H1 (cell line): ENCODE data around the gene RBBP8. TPM values are rescaled to one million over a fixed set of nuclear protein-coding genes. Genes with fewer than 3 reads are reported as not detected.

ENCODE experiments used
- CTCF ChIA-PET: fragments of 300-600 bp; sonication (Branson Sonifier 250); formaldehyde crosslinking; loops from one replicate; lab custom pipeline; 2021; ENCODE audit not compliant: partially characterized antibody; lab: Charles Lee
- POLR2A ChIA-PET: fragments of 300-600 bp; sonication (Branson Sonifier 250); formaldehyde crosslinking; loops from one replicate; lab custom pipeline; 2021; ENCODE audit warnings: inconsistent platforms; ENCODE audit not compliant: partially characterized antibody; lab: Charles Lee
- DNase-seq, 2 experiments: peaks; one replicate each; pipeline versions ENCODE4 v3.0.0 to v3.0.0-alpha.2; 2010 to 2022; ENCODE audit warnings: low spot score in 2 of 2, low read depth in 1 of 2, mixed read lengths in 1 of 2
- FAIRE-seq: peaks from 2 replicates; lab custom pipeline; 2011; peaks lifted over from hg19 to GRCh38; lab: Jason Lieb, UNC
- H2AFZ ChIP-seq: 2 replicates; pipeline ENCODE4 v1.8.1; 2012; ENCODE audit warnings: low read length, inconsistent platforms
- H2AK5ac ChIP-seq: 2 replicates; pipeline ENCODE4 v1.6.1; 2013; ENCODE audit warnings: low read depth, low read length
- H2BK120ac ChIP-seq: replicated peaks from 2 replicates; pipeline ENCODE3; 2013; ENCODE audit warnings: low read depth, low read length, inconsistent platforms
- H2BK12ac ChIP-seq: 2 replicates; pipeline ENCODE4 v1.6.1; 2013; ENCODE audit warnings: low read depth, low read length
- H2BK15ac ChIP-seq: 2 replicates; pipeline ENCODE4 v1.6.1; 2013; ENCODE audit warnings: low read length
- H2BK20ac ChIP-seq: 2 replicates; pipeline ENCODE4 v1.6.1; 2013; ENCODE audit warnings: low read length
- H2BK5ac ChIP-seq: 2 replicates; pipeline ENCODE4 v1.6.1; 2013; ENCODE audit warnings: low read depth, low read length
- H3K14ac ChIP-seq: 2 replicates; pipeline ENCODE4 v1.6.1; 2013; ENCODE audit warnings: inconsistent platforms; ENCODE audit not compliant: insufficient read length
- H3K18ac ChIP-seq: 2 replicates; pipeline ENCODE4 v1.6.1; 2013; ENCODE audit warnings: low read length; ENCODE audit errors: extremely low read depth
- H3K23ac ChIP-seq: 2 replicates; pipeline ENCODE4 v1.6.1; 2013; ENCODE audit warnings: inconsistent platforms; ENCODE audit not compliant: insufficient read length
- H3K23me2 ChIP-seq: 2 replicates; pipeline ENCODE4 v1.6.1; 2013; ENCODE audit warnings: low read depth, low read length
- H3K27ac ChIP-seq: 2 replicates; pipeline ENCODE4 v1.6.1; 2011; ENCODE audit warnings: low read depth, low read length, inconsistent platforms
- H3K27me3 ChIP-seq, 4 experiments: replicated peaks in 1 of 4; 1 replicate in 1 of 4; 2 replicates in 3 of 4; pipeline versions ENCODE4 v1.6.1 to v1.8.1; 2011 to 2013; ENCODE audit warnings: low read length in 3 of 4, mild to moderate bottlenecking in 3 of 4, inconsistent platforms in 2 of 4, mixed read lengths in 2 of 4, moderate library complexity in 1 of 4; ENCODE audit not compliant: control insufficient read depth in 3 of 4, insufficient read depth in 3 of 4; ENCODE audit errors: extremely low read depth in 1 of 4
- H3K36me3 ChIP-seq, 4 experiments: 2 replicates each; pipeline versions ENCODE4 v1.6.1 to v1.8.1; 2011 to 2013; ENCODE audit warnings: mild to moderate bottlenecking in 4 of 4, low read length in 3 of 4, moderate library complexity in 2 of 4, control low read depth in 1 of 4, inconsistent platforms in 1 of 4; ENCODE audit not compliant: insufficient read depth in 4 of 4, control insufficient read depth in 2 of 4
- H3K4ac ChIP-seq: replicated peaks from 2 replicates; pipeline ENCODE3; 2013; ENCODE audit warnings: low read length, low read depth, mixed read lengths, inconsistent platforms; ENCODE audit not compliant: insufficient read length
- H3K4me1 ChIP-seq, 4 experiments: replicated peaks in 1 of 4; 1 replicate in 1 of 4; 2 replicates in 3 of 4; pipeline versions ENCODE4 v1.6.1 to v1.8.1; 2011 to 2013; ENCODE audit warnings: low read length in 3 of 4, inconsistent platforms in 2 of 4, mixed read lengths in 1 of 4; ENCODE audit not compliant: insufficient read depth in 4 of 4, control insufficient read depth in 3 of 4
- H3K4me2 ChIP-seq, 2 experiments: 2 replicates each; pipeline versions ENCODE4 v1.6.1 to v1.8.1; 2011 to 2013; ENCODE audit warnings: low read depth in 2 of 2, low read length in 2 of 2, control low read depth in 1 of 2, inconsistent platforms in 1 of 2, mild to moderate bottlenecking in 1 of 2; ENCODE audit not compliant: insufficient read depth in 1 of 2
- H3K4me3 ChIP-seq, 4 experiments: fragments of 200-600, 300-600 bp in 1 of 4; sonication (generic), shearing (Covaris generic), sonication (Bioruptor Twin) in 1 of 4; 2 replicates each; pipeline versions ENCODE4 v1.5.1 to v1.8.1; 2011 to 2016; ENCODE audit warnings: low read length in 4 of 4, low read depth in 3 of 4, control low read depth in 2 of 4, inconsistent platforms in 2 of 4, mild to moderate bottlenecking in 2 of 4, mixed read lengths in 1 of 4, moderate library complexity in 1 of 4; ENCODE audit not compliant: insufficient read depth in 2 of 4; ENCODE audit errors: extremely low read depth in 1 of 4
- H3K56ac ChIP-seq: replicated peaks from 2 replicates; pipeline ENCODE3; 2013; ENCODE audit warnings: low read depth, mild to moderate bottlenecking, mixed read lengths, low read length, inconsistent platforms; ENCODE audit not compliant: insufficient read length
- H3K79me1 ChIP-seq: 2 replicates; pipeline ENCODE4 v1.6.1; 2013; ENCODE audit warnings: low read depth, low read length, control low read depth
- H3K79me2 ChIP-seq, 2 experiments: 2 replicates each; pipeline versions ENCODE4 v1.6.1 to v1.8.1; 2012 to 2013; ENCODE audit warnings: low read length in 2 of 2, mild to moderate bottlenecking in 2 of 2, inconsistent platforms in 1 of 2; ENCODE audit not compliant: insufficient read depth in 2 of 2, control insufficient read depth in 1 of 2
- H3K9ac ChIP-seq, 4 experiments: replicated peaks in 1 of 4; 1 replicate in 1 of 4; 2 replicates in 3 of 4; pipeline versions ENCODE4 v1.6.1 to v1.8.1; 2011 to 2013; ENCODE audit warnings: low read depth in 3 of 4, low read length in 3 of 4, control low read depth in 2 of 4, mild to moderate bottlenecking in 2 of 4, moderate library complexity in 2 of 4, inconsistent platforms in 1 of 4; ENCODE audit errors: extremely low read depth in 1 of 4
- H3K9me3 ChIP-seq, 2 experiments: 2 replicates each; pipeline versions ENCODE4 v1.6.1 to v1.8.1; 2012 to 2013; ENCODE audit warnings: mild to moderate bottlenecking in 2 of 2, moderate library complexity in 2 of 2, control low read depth in 1 of 2, inconsistent platforms in 1 of 2, low read depth in 1 of 2, low read length in 1 of 2, mixed read lengths in 1 of 2; ENCODE audit not compliant: insufficient read depth in 2 of 2
- H4K20me1 ChIP-seq, 2 experiments: replicated peaks in 1 of 2; 2 replicates each; pipeline versions ENCODE3 to v1.8.1; 2011 to 2013; ENCODE audit warnings: inconsistent platforms in 2 of 2, low read length in 2 of 2, mild to moderate bottlenecking in 1 of 2; ENCODE audit not compliant: insufficient read depth in 2 of 2, control insufficient read depth in 1 of 2
- H4K5ac ChIP-seq: 2 replicates; pipeline ENCODE4 v1.6.1; 2013; ENCODE audit warnings: low read length, low read depth, mixed read lengths, inconsistent platforms; ENCODE audit not compliant: insufficient read length
- H4K8ac ChIP-seq: 2 replicates; pipeline ENCODE4 v1.8.0; 2013; ENCODE audit warnings: mild to moderate bottlenecking, moderate library complexity, low read length, inconsistent platforms; ENCODE audit not compliant: insufficient read depth; ENCODE audit errors: extremely low read depth
- H4K91ac ChIP-seq: replicated peaks from 2 replicates; pipeline ENCODE3; 2013; ENCODE audit warnings: low read length, mixed read lengths, inconsistent platforms; ENCODE audit not compliant: insufficient read length
- ASH2L ChIP-seq: fragments of 200-600, 300-600 bp; sonication (generic); IDR thresholded peaks from one replicate; pipeline ENCODE4 v1.7.1; 2017; ENCODE audit warnings: low read length
- CREB1 ChIP-seq: IDR thresholded peaks from 2 replicates; pipeline ENCODE4 v1.6.1; 2012; ENCODE audit warnings: inconsistent platforms
- EGR1 ChIP-seq: IDR thresholded peaks from 2 replicates; pipeline ENCODE4 v1.6.1; 2011; ENCODE audit warnings: low read depth, low read length, borderline replicate concordance
- GTF2F1 ChIP-seq: IDR thresholded peaks from 2 replicates; pipeline ENCODE4 v1.6.1; 2012; ENCODE audit warnings: low read depth, low read length, improper control_type of control experiment, borderline replicate concordance
- HDAC2 ChIP-seq, 2 experiments: fragments of 300-600 bp in 1 of 2; sonication (generic) in 1 of 2; IDR thresholded peaks; 2 replicates each; pipeline ENCODE4 v1.6.1; 2011 to 2012; ENCODE audit warnings: low read depth in 2 of 2, low read length in 2 of 2, mild to moderate bottlenecking in 2 of 2, moderate library complexity in 2 of 2, borderline replicate concordance in 1 of 2, inconsistent platforms in 1 of 2
- KDM5A ChIP-seq: fragments of 200-600 bp; IDR thresholded peaks from 2 replicates; pipeline ENCODE4 v1.7.1; 2012; ENCODE audit warnings: mild to moderate bottlenecking, low read length, inconsistent platforms, mixed read lengths
- MAX ChIP-seq: IDR thresholded peaks from 2 replicates; pipeline ENCODE4 v1.6.1; 2012; ENCODE audit warnings: inconsistent platforms
- NRF1 ChIP-seq: IDR thresholded peaks from 2 replicates; pipeline ENCODE4 v1.6.1; 2011; ENCODE audit warnings: mild to moderate bottlenecking, low read depth, low read length, improper control_type of control experiment
- PHF8 ChIP-seq: fragments of 200-600 bp; sonication (generic); conservative IDR thresholded peaks from 2 replicates; pipeline ENCODE4 v1.7.1; 2012; ENCODE audit warnings: low read depth, mild to moderate bottlenecking, inconsistent platforms, low read length, moderate library complexity
- POLR2AphosphoS5 ChIP-seq: IDR thresholded peaks from 2 replicates; pipeline ENCODE4 v1.6.1; 2011; ENCODE audit warnings: low read depth, low read length
- RAD21 ChIP-seq, 2 experiments: IDR thresholded peaks in 1 of 2; conservative IDR thresholded peaks in 1 of 2; 2 replicates each; pipeline ENCODE4 v1.6.1; 2011; ENCODE audit warnings: low read depth in 2 of 2, low read length in 2 of 2, improper control_type of control experiment in 1 of 2, inconsistent platforms in 1 of 2, mild to moderate bottlenecking in 1 of 2, moderate library complexity in 1 of 2
- RFX5 ChIP-seq: IDR thresholded peaks from 2 replicates; pipeline ENCODE4 v1.6.1; 2011; ENCODE audit warnings: low read depth, low read length, improper control_type of control experiment, borderline replicate concordance
- SP2 ChIP-seq: IDR thresholded peaks from 2 replicates; pipeline ENCODE4 v1.6.1; 2012; ENCODE audit warnings: mild to moderate bottlenecking, low read length, inconsistent platforms
- SP4 ChIP-seq: IDR thresholded peaks from 2 replicates; pipeline ENCODE4 v1.6.1; 2012; ENCODE audit warnings: low read length, inconsistent platforms
- polyA plus RNA-seq, 7 experiments: library from polyadenylated mRNA; depleted of rRNA in 3 of 7; stranded (reverse) in 5 of 7; unstranded in 2 of 7; fragments of >200 nt in 5 of 7; fragments of 200-250 nt in 2 of 7; gene quantifications; 1 replicate in 5 of 7; 2 replicates in 1 of 7; 4 replicates in 1 of 7; pipeline versions ENCODE4 v1.2.1 to v1.2.3, GENCODE V29; 2011 to 2013; ENCODE audit warnings: missing spikeins in 2 of 7, mixed read lengths in 2 of 7
- total RNA-seq: library from RNA; stranded (reverse); fragmentation: NEBNext Ultra II Directional; extraction: Animal tissue kit (Norgen Biotek cat#: 25700); gene quantifications from 2 replicates; pipeline ENCODE4 v1.2.1, GENCODE V29; 2021

Gene RBBP8
- total and polyA plus RNA-seq, 2 of the 8 experiments (the other 6 are each of a cell fraction or from before 2014, with no cell fraction given) = 16.1 to 65.8 TPM

GRCh38 chr18:22939649-22940048, 6.5 kb downstream of the RBBP8 start:
- Histone ChIP-seq H3K56ac (no peak overlapping the region), H4K5ac (no peak overlapping the region), H3K79me2 (peaks cover 0 to 34% of the 10 kb centered on the region in 2 experiments; a peak in 2 of 4 replicates), H3K36me3 (peaks cover 0 to 47% (median 13%) of the 10 kb centered on the region in 4 experiments; a peak in 5 of 8 replicates), H2BK12ac (no peak overlapping the region), H2AK5ac (no peak overlapping the region), H2AFZ (no peak overlapping the region), H4K8ac (no peak overlapping the region), H3K4ac (no peak overlapping the region), H2BK5ac (no peak overlapping the region), H4K91ac (no peak overlapping the region), H3K23ac (no peak overlapping the region), H2BK120ac (no peak overlapping the region), H4K20me1 (no peaks in the 10 kb centered on the region), H2BK20ac (no peak overlapping the region), H2BK15ac (no peak overlapping the region), H3K9ac (no peak overlapping the region), H3K23me2 (no peaks in the 10 kb centered on the region), H3K9me3 (no peaks in the 10 kb centered on the region), H3K4me2 (no peak overlapping the region), H3K27me3 (no peaks in the 10 kb centered on the region), H3K14ac (no peak overlapping the region), H3K27ac (no peak overlapping the region), H3K4me1 (0 out of 7 replicates have a peak, but pooled peaks cover 0 to 2% (median 0%) of the 10 kb centered on the region in 4 experiments), H3K4me3 (no peak overlapping the region), H3K79me1 (peaks cover 2% of the 10 kb centered on the region; the same call in 1 of the 2 replicates), H3K18ac (no peak overlapping the region)
- CTCF ChIA-PET = interaction anchor here (1.2 to 4.2 kb wide), 3 partner anchors 11 to 126 kb away, joined by 3 to 17 read pairs (median 4); no protein-coding TSS in a partner anchor
- FAIRE-seq = no peak
- TF ChIP-seq ASH2L (no peak), RFX5 (no peak), EGR1 (no peak), PHF8 (no peak), POLR2AphosphoS5 (no peak), NRF1 (no peak), KDM5A (no peak), GTF2F1 (no peak), SP4 (no peak), CREB1 (no peak), HDAC2 (IDR thresholded peaks at IDR 0.05; ENCODE audit: borderline replicate concordance in 1 of 2, low read depth in 2 of 2, low read length in 2 of 2) (no peak), SP2 (no peak), RAD21 (IDR thresholded peaks at IDR 0.05 in 1 of 2, conservative IDR thresholded peaks at IDR 0.05 in 1 of 2; ENCODE audit: low read depth in 2 of 2, low read length in 2 of 2) (no peak), MAX (no peak)
- POLR2A ChIA-PET = interaction anchor here (1.4 kb wide), 1 partner anchor 9 kb away, joined by 4 read pairs; no protein-coding TSS in a partner anchor
- no peak for DNase-seq
